Neuronal stem cell (in vitro differentiated cells): Measurements from ENCODE around the gene FBXW5.

Experiments
- DNase-seq: peaks from one replicate; pipeline ENCODE4 v3.0.0-alpha.2; 2013; ENCODE audit warnings: low spot score
- H2AFZ ChIP-seq: one replicate; pipeline ENCODE4 v1.6.1; 2013; ENCODE audit warnings: mild to moderate bottlenecking, low read length, inconsistent platforms
- H2AK5ac ChIP-seq: 2 replicates; pipeline ENCODE4 v1.6.1; 2013; ENCODE audit warnings: low read depth, mild to moderate bottlenecking, inconsistent platforms, low read length, moderate library complexity, mixed read lengths
- H2BK120ac ChIP-seq: 2 replicates; pipeline ENCODE4 v1.6.1; 2013; ENCODE audit warnings: low read depth, mild to moderate bottlenecking, inconsistent platforms, low read length, moderate library complexity, mixed read lengths
- H2BK12ac ChIP-seq: one replicate; pipeline ENCODE4 v1.6.1; 2013; ENCODE audit warnings: low read length, inconsistent platforms
- H2BK15ac ChIP-seq: 2 replicates; pipeline ENCODE4 v1.6.1; 2013; ENCODE audit warnings: mild to moderate bottlenecking, low read length, inconsistent platforms, mixed read lengths
- H2BK5ac ChIP-seq: one replicate; pipeline ENCODE4 v1.6.1; 2013; ENCODE audit warnings: inconsistent platforms, mild to moderate bottlenecking, low read length, moderate library complexity
- H3K14ac ChIP-seq: one replicate; pipeline ENCODE4 v1.6.1; 2013; ENCODE audit warnings: low read length, inconsistent platforms
- H3K18ac ChIP-seq: 2 replicates; pipeline ENCODE4 v1.6.1; 2013; ENCODE audit warnings: low read length, inconsistent platforms
- H3K23ac ChIP-seq: 2 replicates; pipeline ENCODE4 v1.6.1; 2013; ENCODE audit warnings: low read depth, mild to moderate bottlenecking, mixed read lengths, low read length, inconsistent platforms; ENCODE audit not compliant: poor library complexity
- H3K27ac ChIP-seq: replicated peaks from 3 replicates; pipeline ENCODE4 v1.5.1; 2013; ENCODE audit warnings: low read length, inconsistent platforms
- H3K27me3 ChIP-seq, 3 experiments: 2 replicates each; pipeline ENCODE4 v1.6.1; 2013; ENCODE audit warnings: low read length in 3 of 3, mild to moderate bottlenecking in 2 of 3, inconsistent platforms in 1 of 3, low read depth in 1 of 3, mixed read lengths in 1 of 3, moderate library complexity in 1 of 3; ENCODE audit not compliant: control insufficient read depth in 3 of 3, insufficient read depth in 3 of 3
- H3K36me3 ChIP-seq, 2 donors: replicated peaks in 1 of 2; 2 replicates each; pipeline ENCODE4 v1.6.1; 2013; ENCODE audit warnings: low read length in 2 of 2; ENCODE audit not compliant: control insufficient read depth in 2 of 2, insufficient read depth in 2 of 2
- H3K4ac ChIP-seq: 2 replicates; pipeline ENCODE4 v1.6.1; 2013; ENCODE audit warnings: inconsistent platforms, mild to moderate bottlenecking, low read length, moderate library complexity
- H3K4me1 ChIP-seq, 2 donors: 1 replicate in 1 of 2; 2 replicates in 1 of 2; pipeline ENCODE4 v1.6.1; 2013; ENCODE audit warnings: low read length in 2 of 2, low read depth in 1 of 2; ENCODE audit not compliant: control insufficient read depth in 2 of 2, insufficient read depth in 1 of 2
- H3K4me2 ChIP-seq: one replicate; pipeline ENCODE4 v1.6.1; 2013; ENCODE audit warnings: mild to moderate bottlenecking, low read length, inconsistent platforms; ENCODE audit not compliant: insufficient read depth, poor library complexity, severe bottlenecking
- H3K4me3 ChIP-seq, 2 donors: 2 replicates each; pipeline ENCODE4 v1.5.1; 2013; ENCODE audit warnings: low read length in 2 of 2, mild to moderate bottlenecking in 2 of 2, inconsistent platforms in 1 of 2, moderate library complexity in 1 of 2
- H3K79me1 ChIP-seq: one replicate; pipeline ENCODE4 v1.6.1; 2013; ENCODE audit warnings: low read depth, mild to moderate bottlenecking, inconsistent platforms, low read length, moderate library complexity
- H3K9ac ChIP-seq: one replicate; pipeline ENCODE4 v1.6.1; 2013; ENCODE audit warnings: mild to moderate bottlenecking, low read depth, low read length, inconsistent platforms; ENCODE audit not compliant: poor library complexity
- H3K9me3 ChIP-seq, 2 donors: replicated peaks in 1 of 2; 2 replicates each; pipeline versions ENCODE3 to v1.6.1; 2013; ENCODE audit warnings: low read length in 2 of 2, mild to moderate bottlenecking in 2 of 2, inconsistent platforms in 1 of 2, low read depth in 1 of 2, mixed read lengths in 1 of 2, moderate library complexity in 1 of 2; ENCODE audit not compliant: control insufficient read depth in 2 of 2, insufficient read depth in 1 of 2
- H4K8ac ChIP-seq: one replicate; pipeline ENCODE4 v1.6.1; 2013; ENCODE audit warnings: low read depth, mild to moderate bottlenecking, inconsistent platforms, low read length, moderate library complexity
- H4K91ac ChIP-seq: one replicate; pipeline ENCODE4 v1.6.1; 2013; ENCODE audit warnings: low read length, low read depth, mild to moderate bottlenecking, inconsistent platforms; ENCODE audit not compliant: poor library complexity
- WGBS, 2 donors: extraction: QIAGEN DNeasy Blood & Tissue Kit; methylation state at CpG; one replicate each; pipeline ENCODE4 v1.1.7; 2013; ENCODE audit warnings: missing lambda C conversion rate in 2 of 2, mixed read lengths in 1 of 2; ENCODE audit not compliant: insufficient read length in 2 of 2, insufficient replicate concordance in 1 of 2; ENCODE audit errors: extremely low coverage in 2 of 2; 5-methylcytosine and 5-hydroxymethylcytosine counted together

FBXW5 gene

DNA sequence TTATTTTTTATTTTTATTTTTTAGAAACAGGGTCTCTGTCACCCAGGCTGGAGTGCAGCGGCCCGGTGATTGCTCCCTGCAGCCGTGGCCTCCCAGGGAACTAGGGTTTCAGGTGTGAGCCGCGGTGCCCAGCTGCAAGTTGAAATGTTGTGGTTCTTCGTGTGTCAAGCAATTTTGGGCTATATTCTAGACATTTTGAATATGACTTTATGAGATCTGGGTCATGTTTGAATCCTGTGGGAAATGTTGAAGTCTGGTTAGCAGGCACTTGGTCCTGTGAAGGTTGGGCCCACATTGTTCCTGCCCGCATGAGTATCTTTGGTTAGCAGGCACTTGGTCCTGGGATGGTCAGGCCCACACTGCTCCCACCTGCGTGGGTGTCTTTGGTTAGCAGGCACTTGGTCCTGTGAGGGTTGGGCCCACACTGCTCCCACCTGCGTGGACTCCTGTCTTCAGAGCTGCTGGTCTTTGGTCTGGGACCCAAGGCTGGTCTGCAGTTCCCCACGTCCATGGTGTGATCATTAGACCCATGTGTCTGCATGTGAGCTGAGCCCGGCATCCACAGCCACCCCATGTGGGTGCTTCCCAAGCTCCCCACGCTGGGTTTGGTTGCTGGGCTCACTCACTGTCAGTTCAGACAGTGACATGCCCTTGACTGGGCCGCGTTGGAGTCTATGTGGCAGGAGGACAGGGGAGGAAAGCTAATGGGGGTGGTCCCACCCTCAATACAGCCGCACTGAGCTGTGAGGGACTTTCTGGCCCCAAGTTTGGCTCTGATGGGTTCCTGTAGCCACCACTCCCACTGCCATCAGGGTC is 7.1 kb downstream of the FBXW5 start:
- no peaks in the 10 kb centered on the region for H3K27me3 ChIP-seq
- no peak overlapping the region for H3K18ac ChIP-seq
- H3K79me1 ChIP-seq: peaks cover 13% of the 10 kb centered on the region
- H2BK12ac ChIP-seq: no peak overlapping the region
- no peaks in the 10 kb centered on the region for H3K4me1 ChIP-seq
- no peak overlapping the region for H3K14ac ChIP-seq
- DNase-seq: no peak
- H3K27ac ChIP-seq: no peak overlapping the region
- no peak overlapping the region for H4K8ac ChIP-seq
- no CpG with 5 or more reads among the region's 15 CpGs for WGBS, 2 donors
- H3K23ac ChIP-seq: peak overlapping the region; percentile 68
- no peak overlapping the region for H3K4me3 ChIP-seq
- no peak overlapping the region for H4K91ac ChIP-seq
- H2BK5ac ChIP-seq: no peak overlapping the region
- no peak overlapping the region for H2BK120ac ChIP-seq
- H3K9ac ChIP-seq: peak overlapping the region; percentile 45
- no peak overlapping the region for H2AK5ac ChIP-seq
- no peak overlapping the region for H3K4me2 ChIP-seq
- no peak overlapping the region for H2AFZ ChIP-seq
- H3K9me3 ChIP-seq: peaks cover 6 to 9% of the 10 kb centered on the region in 2 donors
- H3K36me3 ChIP-seq: peaks cover 37 to 63% of the 10 kb centered on the region in 2 donors
- H3K4ac ChIP-seq: no peak overlapping the region
- H2BK15ac ChIP-seq: no peak overlapping the region

DNA sequence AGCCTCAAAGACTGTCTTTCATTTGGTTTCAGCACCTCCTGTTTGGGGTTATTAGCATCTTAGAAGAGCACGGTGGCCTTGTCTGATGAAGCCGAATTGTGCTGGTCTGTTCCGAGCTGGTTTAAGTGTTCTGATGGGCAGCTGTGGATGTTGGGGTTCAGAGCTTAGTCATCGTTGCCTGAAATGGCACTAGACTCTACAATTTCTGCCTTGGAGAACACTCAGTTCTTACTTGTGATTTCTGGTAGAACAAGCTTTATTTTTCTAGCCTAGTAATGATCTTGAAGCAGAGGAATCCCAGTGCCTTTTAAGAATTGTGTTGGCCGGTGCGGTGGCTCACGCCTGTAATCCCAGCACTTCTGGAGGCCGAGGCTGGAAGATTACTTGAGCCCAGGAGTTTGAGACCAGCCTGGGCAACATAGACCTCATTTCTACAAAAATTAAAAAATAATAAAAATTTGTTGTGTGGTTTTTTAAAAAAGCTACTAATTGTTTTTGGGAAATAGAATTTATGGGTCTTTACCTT is 7.8 kb downstream of the FBXW5 start:
- Histone ChIP-seq H4K91ac (no peak overlapping the region), H3K14ac (no peak overlapping the region), H3K9ac (no peak overlapping the region), H3K23ac (no peak overlapping the region), H2AK5ac (no peak overlapping the region), H3K79me1 (peaks cover 10% of the 10 kb centered on the region), H3K18ac (no peak overlapping the region), H3K4ac (no peak overlapping the region), H2BK15ac (no peak overlapping the region), H2BK5ac (no peak overlapping the region), H3K4me2 (no peak overlapping the region), H3K4me3 (no peak overlapping the region), H3K9me3 (peaks cover 6 to 9% of the 10 kb centered on the region in 2 donors), H3K27ac (no peak overlapping the region), H3K36me3 (peaks cover 30 to 61% of the 10 kb centered on the region in 2 donors), H3K4me1 (no peaks in the 10 kb centered on the region), H2BK120ac (no peak overlapping the region), H2AFZ (no peak overlapping the region), H2BK12ac (no peak overlapping the region), H3K27me3 (no peaks in the 10 kb centered on the region), H4K8ac (no peak overlapping the region)
- no CpG with 5 or more reads among the region's 8 CpGs for WGBS, 2 donors
- no peak for DNase-seq

DNA sequence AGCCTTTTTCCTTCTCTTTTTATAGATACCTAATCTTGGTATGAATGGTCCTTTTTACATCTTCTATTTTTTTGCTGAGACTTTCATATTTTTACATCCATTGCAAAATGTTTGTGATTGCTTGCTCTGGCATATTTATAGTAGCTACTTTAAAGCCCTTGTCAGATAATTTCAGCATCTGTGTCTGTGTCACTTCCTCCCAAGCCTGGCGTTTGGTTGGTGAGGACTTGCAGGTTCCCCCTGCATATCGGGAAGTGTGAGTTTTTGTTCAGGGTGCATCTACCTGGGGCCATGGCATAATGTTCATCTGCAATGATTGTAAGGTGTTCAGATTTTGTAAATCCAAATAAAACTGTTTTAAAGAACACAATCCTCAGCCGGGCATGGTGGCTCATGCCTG is 8.9 kb downstream of the FBXW5 start:
- Histone ChIP-seq H3K4me2 (no peak overlapping the region), H3K9ac (no peak overlapping the region), H4K8ac (no peak overlapping the region), H2BK120ac (no peak overlapping the region), H3K18ac (no peak overlapping the region), H2BK12ac (no peak overlapping the region), H3K9me3 (peaks cover 6 to 9% of the 10 kb centered on the region in 2 donors), H3K4ac (no peak overlapping the region), H3K36me3 (peaks cover 20 to 51% of the 10 kb centered on the region in 2 donors), H3K23ac (no peak overlapping the region), H3K4me1 (no peaks in the 10 kb centered on the region), H3K14ac (no peak overlapping the region), H2AK5ac (no peak overlapping the region), H2AFZ (no peak overlapping the region), H2BK15ac (no peak overlapping the region), H4K91ac (no peak overlapping the region), H2BK5ac (no peak overlapping the region), H3K79me1 (peaks cover 9% of the 10 kb centered on the region), H3K27ac (no peak overlapping the region), H3K4me3 (no peak overlapping the region), H3K27me3 (no peaks in the 10 kb centered on the region)
- no peak for DNase-seq
- no CpG with 5 or more reads among the region's 3 CpGs for WGBS, 2 donors

DNA sequence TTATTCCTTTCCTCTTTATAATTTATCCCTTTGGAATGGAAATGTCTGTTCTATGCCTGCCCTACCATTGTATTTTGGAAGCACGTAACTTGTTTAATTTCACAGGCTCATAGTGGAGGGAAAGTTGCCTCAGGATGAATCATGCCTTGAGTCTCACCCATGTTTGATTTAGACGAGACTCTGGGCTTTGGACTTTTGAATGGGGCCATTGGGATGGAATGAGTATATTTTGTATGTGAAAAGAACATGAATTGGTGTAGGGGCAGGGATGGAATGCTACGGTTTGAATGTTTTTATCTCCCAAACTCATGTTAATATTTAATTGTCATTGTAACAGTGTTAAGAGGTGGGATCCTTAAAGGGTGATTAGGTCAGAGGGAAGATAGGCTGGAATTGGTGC is 10.3 kb downstream of the FBXW5 start:
- no peak overlapping the region for H4K91ac ChIP-seq
- no peak overlapping the region for H2AFZ ChIP-seq
- H3K4me3 ChIP-seq: no peak overlapping the region
- H2AK5ac ChIP-seq: no peak overlapping the region
- no peak overlapping the region for H3K27ac ChIP-seq
- H4K8ac ChIP-seq: no peak overlapping the region
- DNase-seq: no peak
- H3K9ac ChIP-seq: no peak overlapping the region
- no peak overlapping the region for H3K4ac ChIP-seq
- H2BK120ac ChIP-seq: no peak overlapping the region
- H3K4me1 ChIP-seq: no peaks in the 10 kb centered on the region
- no CpG with 5 or more reads among the region's 3 CpGs for WGBS, 2 donors
- no peak overlapping the region for H3K4me2 ChIP-seq
- peaks cover 13 to 45% of the 10 kb centered on the region in 2 donors for H3K36me3 ChIP-seq
- H3K27me3 ChIP-seq: no peaks in the 10 kb centered on the region
- no peak overlapping the region for H2BK5ac ChIP-seq
- no peak overlapping the region for H3K14ac ChIP-seq
- H3K9me3 ChIP-seq: peaks cover 4 to 9% of the 10 kb centered on the region in 2 donors
- H3K79me1 ChIP-seq: peaks cover 7% of the 10 kb centered on the region
- H2BK12ac ChIP-seq: no peak overlapping the region
- H3K18ac ChIP-seq: no peak overlapping the region
- H2BK15ac ChIP-seq: no peak overlapping the region
- H3K23ac ChIP-seq: no peak overlapping the region
